Liver (tissue), 9 donors: ENCODE data around the gene OR5D13. TPM values are rescaled to one million over a fixed set of nuclear protein-coding genes. Genes with fewer than 3 reads are reported as not detected.

ENCODE experiments used
- DNase-seq: peaks from one replicate; pipeline ENCODE4 v3.0.0-alpha.2; 2017; ENCODE audit warnings: low spot score
- H3K27ac ChIP-seq, 2 donors: one replicate each; pipeline ENCODE4 v1.7.0; 2013; ENCODE audit warnings: inconsistent platforms in 2 of 2, low read length in 2 of 2, control low read depth in 1 of 2, low read depth in 1 of 2, mild to moderate bottlenecking in 1 of 2
- H3K27me3 ChIP-seq, 4 donors: one replicate each; pipeline versions ENCODE4 v1.6.1 to v1.7.0; 2013; ENCODE audit warnings: low read length in 3 of 4, inconsistent platforms in 1 of 4, mild to moderate bottlenecking in 1 of 4, moderate library complexity in 1 of 4; ENCODE audit not compliant: control insufficient read depth in 4 of 4, insufficient read depth in 4 of 4
- H3K36me3 ChIP-seq, 4 donors: one replicate each; pipeline versions ENCODE4 v1.6.1 to v1.7.0; 2013; ENCODE audit warnings: low read length in 3 of 4, mild to moderate bottlenecking in 3 of 4, low read depth in 1 of 4, moderate library complexity in 1 of 4; ENCODE audit not compliant: control insufficient read depth in 4 of 4, insufficient read depth in 3 of 4
- H3K4me1 ChIP-seq, 4 donors: one replicate each; pipeline versions ENCODE4 v1.6.1 to v1.7.0; 2013; ENCODE audit warnings: low read length in 3 of 4, mild to moderate bottlenecking in 3 of 4, moderate library complexity in 1 of 4; ENCODE audit not compliant: control insufficient read depth in 4 of 4, insufficient read depth in 4 of 4
- H3K4me3 ChIP-seq, 3 donors: one replicate each; pipeline versions ENCODE4 v1.6.1 to v1.7.0; 2013; ENCODE audit warnings: low read length in 3 of 3, control low read depth in 1 of 3, low read depth in 1 of 3, mild to moderate bottlenecking in 1 of 3
- H3K9ac ChIP-seq, 2 donors: one replicate each; pipeline ENCODE4 v1.7.0; 2013; ENCODE audit warnings: low read length in 2 of 2, mild to moderate bottlenecking in 2 of 2, moderate library complexity in 2 of 2, control low read depth in 1 of 2, low read depth in 1 of 2
- H3K9me3 ChIP-seq, 4 donors: one replicate each; pipeline versions ENCODE4 v1.6.1 to v1.7.0; 2013; ENCODE audit warnings: low read length in 3 of 4; ENCODE audit not compliant: control insufficient read depth in 4 of 4
- EGR1 ChIP-seq, 2 donors: IDR thresholded peaks; 2 replicates each; pipeline ENCODE4 v1.6.1; 2016 to 2018; ENCODE audit warnings: antibody characterized with exemption in 2 of 2, low read depth in 2 of 2
- FOXA1 ChIP-seq: IDR thresholded peaks from 2 replicates; pipeline ENCODE4 v1.6.1; 2016; ENCODE audit warnings: antibody characterized with exemption
- FOXA2 ChIP-seq: IDR thresholded peaks from 2 replicates; pipeline ENCODE4 v1.6.1; 2016; ENCODE audit warnings: antibody characterized with exemption
- GABPA ChIP-seq, 2 donors: IDR thresholded peaks in 1 of 2; conservative IDR thresholded peaks in 1 of 2; 2 replicates each; pipeline ENCODE4 v1.6.1; 2016; ENCODE audit warnings: antibody characterized with exemption in 2 of 2, mild to moderate bottlenecking in 1 of 2, moderate library complexity in 1 of 2
- HNF4A ChIP-seq, 2 donors: conservative IDR thresholded peaks; 2 replicates each; pipeline ENCODE4 v1.6.1; 2016; ENCODE audit warnings: antibody characterized with exemption in 2 of 2, mild to moderate bottlenecking in 2 of 2
- HNF4G ChIP-seq: IDR thresholded peaks from 2 replicates; pipeline ENCODE4 v1.6.1; 2016; ENCODE audit warnings: antibody characterized with exemption
- JUND ChIP-seq, 2 donors: IDR thresholded peaks; 2 replicates each; pipeline ENCODE4 v1.6.1; 2016; ENCODE audit warnings: antibody characterized with exemption in 2 of 2
- NR2F2 ChIP-seq: IDR thresholded peaks from 2 replicates; pipeline ENCODE4 v1.6.1; 2016; ENCODE audit warnings: antibody characterized with exemption
- RAD21 ChIP-seq, 2 donors: IDR thresholded peaks; 2 replicates each; pipeline ENCODE4 v1.6.1; 2016; ENCODE audit warnings: antibody characterized with exemption in 2 of 2, mild to moderate bottlenecking in 2 of 2
- RXRA ChIP-seq, 2 donors: IDR thresholded peaks; 2 replicates each; pipeline ENCODE4 v1.6.1; 2017 to 2018; ENCODE audit warnings: antibody characterized with exemption in 2 of 2, mild to moderate bottlenecking in 1 of 2
- SP1 ChIP-seq: IDR thresholded peaks from 2 replicates; pipeline ENCODE4 v1.6.1; 2018; ENCODE audit warnings: antibody characterized with exemption, mild to moderate bottlenecking
- TAF1 ChIP-seq: conservative IDR thresholded peaks from 2 replicates; pipeline ENCODE4 v1.6.1; 2016; ENCODE audit warnings: antibody characterized with exemption, mild to moderate bottlenecking
- YY1 ChIP-seq: IDR thresholded peaks from 2 replicates; pipeline ENCODE4 v1.6.1; 2016; ENCODE audit warnings: antibody characterized with exemption, mild to moderate bottlenecking
- polyA plus RNA-seq, 2 donors: library from polyadenylated mRNA; stranded (reverse) in 1 of 2; unstranded in 1 of 2; fragments of 200-250 nt in 1 of 2; fragments of >200 nt in 1 of 2; fragmentation: Nextera tagmentation in 1 of 2; extraction: Ambion mirVana in 1 of 2; gene quantifications; one replicate each; pipeline versions ENCODE4 v1.2.1 to v1.2.3, GENCODE V29; 2013 to 2015
- total RNA-seq, 2 donors: library from RNA; depleted of rRNA; stranded (reverse); fragments of >200 nt; gene quantifications; one replicate each; pipeline ENCODE4 v1.2.3, GENCODE V29; 2014
- TF ChIP-seq, protein P1 (sequence below): IDR thresholded peaks from 2 replicates; pipeline ENCODE4 v1.6.1; 2016; ENCODE audit warnings: antibody characterized with exemption, mild to moderate bottlenecking
- TF ChIP-seq, protein P2 (sequence below): IDR thresholded peaks from 2 replicates; pipeline ENCODE4 v1.6.1; 2016; ENCODE audit warnings: antibody characterized with exemption
- TF ChIP-seq, protein P3 (sequence below): IDR thresholded peaks from 2 replicates; pipeline ENCODE4 v1.6.1; 2016; ENCODE audit warnings: antibody characterized with exemption
- TF ChIP-seq, protein P4 (sequence below): fragments of 150-350 bp; IDR thresholded peaks from 2 replicates; pipeline ENCODE4 v1.5.1; 2017; ENCODE audit warnings: improper control_type of control experiment, low read depth, low read length; ENCODE audit not compliant: missing input control
- TF ChIP-seq, protein P5 (sequence below): IDR thresholded peaks from 2 replicates; pipeline ENCODE4 v1.6.1; 2016; ENCODE audit warnings: antibody characterized with exemption
- donor health status: healthy.
- donor health status: healthy.
- donor health status: healthy.
- donor health status: healthy.
- donor health status: healthy.

The OR5D13 gene
- total and polyA plus RNA-seq, 4 donors: not detected

DNA sequence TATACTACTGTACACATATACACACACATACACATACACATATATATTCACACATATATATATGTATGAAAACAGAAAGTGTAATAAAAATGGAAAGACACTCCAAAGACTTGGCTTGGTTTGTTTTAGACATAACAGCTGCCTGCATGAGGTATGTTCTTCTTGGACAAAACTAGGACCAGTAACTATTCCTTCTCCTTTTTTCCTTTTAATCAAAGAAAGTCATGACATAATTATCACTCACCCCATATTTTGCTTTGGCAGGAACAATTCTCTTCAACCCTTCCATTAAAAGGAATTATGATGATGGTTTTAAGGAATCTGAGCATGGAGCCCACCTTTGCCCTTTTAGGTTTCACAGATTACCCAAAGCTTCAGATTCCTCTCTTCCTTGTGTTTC lies 22.0 kb downstream of the OR5D13 start, which contains the start of gene OR5D14:
Gene OR5D14 (plus strand): TSS at position 301 of the 400 bp plus-strand sequence. CDS start 0 bp downstream, at position 301.
- TF ChIP-seq, protein P1, sequence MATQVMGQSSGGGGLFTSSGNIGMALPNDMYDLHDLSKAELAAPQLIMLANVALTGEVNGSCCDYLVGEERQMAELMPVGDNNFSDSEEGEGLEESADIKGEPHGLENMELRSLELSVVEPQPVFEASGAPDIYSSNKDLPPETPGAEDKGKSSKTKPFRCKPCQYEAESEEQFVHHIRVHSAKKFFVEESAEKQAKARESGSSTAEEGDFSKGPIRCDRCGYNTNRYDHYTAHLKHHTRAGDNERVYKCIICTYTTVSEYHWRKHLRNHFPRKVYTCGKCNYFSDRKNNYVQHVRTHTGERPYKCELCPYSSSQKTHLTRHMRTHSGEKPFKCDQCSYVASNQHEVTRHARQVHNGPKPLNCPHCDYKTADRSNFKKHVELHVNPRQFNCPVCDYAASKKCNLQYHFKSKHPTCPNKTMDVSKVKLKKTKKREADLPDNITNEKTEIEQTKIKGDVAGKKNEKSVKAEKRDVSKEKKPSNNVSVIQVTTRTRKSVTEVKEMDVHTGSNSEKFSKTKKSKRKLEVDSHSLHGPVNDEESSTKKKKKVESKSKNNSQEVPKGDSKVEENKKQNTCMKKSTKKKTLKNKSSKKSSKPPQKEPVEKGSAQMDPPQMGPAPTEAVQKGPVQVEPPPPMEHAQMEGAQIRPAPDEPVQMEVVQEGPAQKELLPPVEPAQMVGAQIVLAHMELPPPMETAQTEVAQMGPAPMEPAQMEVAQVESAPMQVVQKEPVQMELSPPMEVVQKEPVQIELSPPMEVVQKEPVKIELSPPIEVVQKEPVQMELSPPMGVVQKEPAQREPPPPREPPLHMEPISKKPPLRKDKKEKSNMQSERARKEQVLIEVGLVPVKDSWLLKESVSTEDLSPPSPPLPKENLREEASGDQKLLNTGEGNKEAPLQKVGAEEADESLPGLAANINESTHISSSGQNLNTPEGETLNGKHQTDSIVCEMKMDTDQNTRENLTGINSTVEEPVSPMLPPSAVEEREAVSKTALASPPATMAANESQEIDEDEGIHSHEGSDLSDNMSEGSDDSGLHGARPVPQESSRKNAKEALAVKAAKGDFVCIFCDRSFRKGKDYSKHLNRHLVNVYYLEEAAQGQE: no peak
- no peak for TF ChIP-seq EGR1 (IDR thresholded peaks at IDR 0.05; ENCODE audit: low read depth in 2 of 2)
- TF ChIP-seq, protein P2, sequence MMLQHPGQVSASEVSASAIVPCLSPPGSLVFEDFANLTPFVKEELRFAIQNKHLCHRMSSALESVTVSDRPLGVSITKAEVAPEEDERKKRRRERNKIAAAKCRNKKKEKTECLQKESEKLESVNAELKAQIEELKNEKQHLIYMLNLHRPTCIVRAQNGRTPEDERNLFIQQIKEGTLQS: no peak
- no peak for TF ChIP-seq TAF1
- TF ChIP-seq HNF4G: no peak
- no peak for TF ChIP-seq RXRA (IDR thresholded peaks at IDR 0.05)
- no peak for TF ChIP-seq HNF4A (conservative IDR thresholded peaks at IDR 0.05)
- TF ChIP-seq, protein P3, sequence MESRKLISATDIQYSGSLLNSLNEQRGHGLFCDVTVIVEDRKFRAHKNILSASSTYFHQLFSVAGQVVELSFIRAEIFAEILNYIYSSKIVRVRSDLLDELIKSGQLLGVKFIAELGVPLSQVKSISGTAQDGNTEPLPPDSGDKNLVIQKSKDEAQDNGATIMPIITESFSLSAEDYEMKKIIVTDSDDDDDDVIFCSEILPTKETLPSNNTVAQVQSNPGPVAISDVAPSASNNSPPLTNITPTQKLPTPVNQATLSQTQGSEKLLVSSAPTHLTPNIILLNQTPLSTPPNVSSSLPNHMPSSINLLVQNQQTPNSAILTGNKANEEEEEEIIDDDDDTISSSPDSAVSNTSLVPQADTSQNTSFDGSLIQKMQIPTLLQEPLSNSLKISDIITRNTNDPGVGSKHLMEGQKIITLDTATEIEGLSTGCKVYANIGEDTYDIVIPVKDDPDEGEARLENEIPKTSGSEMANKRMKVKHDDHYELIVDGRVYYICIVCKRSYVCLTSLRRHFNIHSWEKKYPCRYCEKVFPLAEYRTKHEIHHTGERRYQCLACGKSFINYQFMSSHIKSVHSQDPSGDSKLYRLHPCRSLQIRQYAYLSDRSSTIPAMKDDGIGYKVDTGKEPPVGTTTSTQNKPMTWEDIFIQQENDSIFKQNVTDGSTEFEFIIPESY: no peak
- TF ChIP-seq, protein P4, sequence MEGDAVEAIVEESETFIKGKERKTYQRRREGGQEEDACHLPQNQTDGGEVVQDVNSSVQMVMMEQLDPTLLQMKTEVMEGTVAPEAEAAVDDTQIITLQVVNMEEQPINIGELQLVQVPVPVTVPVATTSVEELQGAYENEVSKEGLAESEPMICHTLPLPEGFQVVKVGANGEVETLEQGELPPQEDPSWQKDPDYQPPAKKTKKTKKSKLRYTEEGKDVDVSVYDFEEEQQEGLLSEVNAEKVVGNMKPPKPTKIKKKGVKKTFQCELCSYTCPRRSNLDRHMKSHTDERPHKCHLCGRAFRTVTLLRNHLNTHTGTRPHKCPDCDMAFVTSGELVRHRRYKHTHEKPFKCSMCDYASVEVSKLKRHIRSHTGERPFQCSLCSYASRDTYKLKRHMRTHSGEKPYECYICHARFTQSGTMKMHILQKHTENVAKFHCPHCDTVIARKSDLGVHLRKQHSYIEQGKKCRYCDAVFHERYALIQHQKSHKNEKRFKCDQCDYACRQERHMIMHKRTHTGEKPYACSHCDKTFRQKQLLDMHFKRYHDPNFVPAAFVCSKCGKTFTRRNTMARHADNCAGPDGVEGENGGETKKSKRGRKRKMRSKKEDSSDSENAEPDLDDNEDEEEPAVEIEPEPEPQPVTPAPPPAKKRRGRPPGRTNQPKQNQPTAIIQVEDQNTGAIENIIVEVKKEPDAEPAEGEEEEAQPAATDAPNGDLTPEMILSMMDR: no peak
- TF ChIP-seq RAD21 (IDR thresholded peaks at IDR 0.05): no peak
- no peak for TF ChIP-seq GABPA (IDR thresholded peaks at IDR 0.05 in 1 of 2, conservative IDR thresholded peaks at IDR 0.05 in 1 of 2)
- TF ChIP-seq JUND (IDR thresholded peaks at IDR 0.05): no peak
- TF ChIP-seq SP1: no peak
- TF ChIP-seq YY1: no peak
- TF ChIP-seq FOXA2: no peak
- no peak for TF ChIP-seq FOXA1
- no peak for TF ChIP-seq NR2F2
- TF ChIP-seq, protein P5, sequence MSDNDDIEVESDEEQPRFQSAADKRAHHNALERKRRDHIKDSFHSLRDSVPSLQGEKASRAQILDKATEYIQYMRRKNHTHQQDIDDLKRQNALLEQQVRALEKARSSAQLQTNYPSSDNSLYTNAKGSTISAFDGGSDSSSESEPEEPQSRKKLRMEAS: no peak
- Histone ChIP-seq H3K4me1 (no peaks in the 10 kb centered on the region), H3K27ac (no peak within 1 kb of the TSS), H3K4me3 (no peak within 1 kb of the TSS), H3K9ac (no peak within 1 kb of the TSS), H3K36me3 (no peaks in the 10 kb centered on the region), H3K27me3 (no peaks in the 10 kb centered on the region), H3K9me3 (no peaks in the 10 kb centered on the region)
- no peak for DNase-seq
